GM19025 (cell line): Measurements from ENCODE around the gene SYT2.
A peak's percentile ranks its signal among the peaks of the same experiment; 100 is the strongest.
"Not testable (repeated sequence)": the region's sequence is repeated elsewhere in the genome, so short reads cannot be mapped to it uniquely, and the experiment has no call there.

Source experiments
- ATAC-seq: cut with Tn5 transposase; IDR thresholded peaks from one replicate; pipeline ENCODE4 v1.9.1; 2021; ENCODE audit warnings: mild to moderate bottlenecking, low read depth, moderate library complexity; ENCODE audit not compliant: unreplicated experiment

SYT2 gene

GRCh38 chr1:202627036-202627435 is 83.2 kb downstream of the SYT2 start:
- not testable (repeated sequence) for ATAC-seq

DNA sequence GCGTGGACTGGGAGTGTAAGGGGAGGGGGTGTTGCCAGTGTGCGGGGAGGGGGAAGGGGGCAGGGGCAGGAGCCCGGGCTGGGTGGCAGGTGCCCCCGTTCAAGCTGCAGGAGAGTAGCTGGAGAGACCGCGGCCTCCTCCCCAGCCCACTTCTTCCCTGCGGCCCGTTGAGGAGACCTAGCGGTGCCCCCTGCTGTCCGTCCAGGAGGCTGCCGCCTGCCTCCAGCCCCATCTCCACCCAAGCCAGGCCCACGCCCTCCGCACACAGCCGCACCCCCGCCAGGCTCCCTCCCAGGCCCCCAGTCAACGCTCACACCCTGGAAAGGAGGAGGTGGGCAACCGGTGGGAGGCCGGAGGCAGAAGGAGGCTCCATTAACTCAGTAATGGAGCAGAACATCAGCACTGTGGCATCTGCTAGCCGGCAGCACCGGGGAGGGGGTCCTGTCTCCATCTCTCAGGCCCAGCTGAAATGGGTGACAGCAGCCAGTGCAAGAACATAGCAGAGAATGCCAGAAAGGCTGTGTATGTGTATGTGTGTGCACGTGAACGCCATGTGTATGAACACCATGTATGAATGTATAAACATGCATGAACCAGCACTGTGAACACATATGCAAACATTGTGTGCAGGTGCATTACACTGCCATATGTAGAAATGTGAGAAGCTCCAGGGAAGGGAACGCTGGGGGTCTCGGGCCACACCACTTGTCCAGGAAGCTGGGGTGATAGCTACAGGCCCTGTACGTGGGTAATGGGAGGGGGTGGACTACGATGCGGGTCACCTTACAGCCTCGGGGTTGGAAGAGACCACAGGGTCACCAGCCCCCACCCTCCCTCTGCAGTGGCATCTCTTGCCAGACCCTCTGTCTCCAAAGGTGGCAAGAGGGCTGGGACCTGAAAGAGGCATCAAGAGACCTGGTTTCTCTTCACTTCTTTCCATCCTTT is 84.6 kb downstream of the SYT2 start:
- ATAC-seq = no peak

GRCh38 chr1:202624781-202625108 is 85.5 kb downstream of the SYT2 start:
- no peak for ATAC-seq

- no peak for ATAC-seq
Measured at GRCh38 chr1:202624088-202624780, 86.0 kb downstream of the SYT2 start.

DNA sequence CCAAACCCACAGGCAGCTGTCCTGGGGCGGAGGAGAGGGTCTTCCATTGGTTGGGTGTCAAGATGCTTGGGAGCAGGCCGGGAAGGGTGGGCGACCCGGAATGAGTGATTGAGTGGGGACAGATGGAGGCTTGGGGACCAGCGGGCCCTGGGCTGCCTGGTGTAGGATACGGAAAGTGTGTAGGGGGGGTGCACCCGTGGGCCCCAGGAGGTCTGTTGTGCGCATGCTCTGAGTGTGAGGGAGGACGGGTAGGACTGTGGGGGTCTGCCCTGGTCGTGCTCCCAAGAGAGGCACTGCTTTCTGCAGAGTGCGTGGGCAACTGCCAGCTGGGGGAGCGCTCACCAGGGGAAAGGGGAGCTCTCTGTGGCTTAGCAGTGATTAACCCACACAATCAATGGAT is 86.8 kb downstream of the SYT2 start:
- not testable (repeated sequence) for ATAC-seq

GRCh38 chr1:202623075-202623474 is 87.2 kb downstream of the SYT2 start:
- ATAC-seq = no peak

GRCh38 chr1:202622388-202622787 is 87.9 kb downstream of the SYT2 start:
- ATAC-seq = no peak

GRCh38 chr1:202621446-202621845 is 88.8 kb downstream of the SYT2 start:
- ATAC-seq = no peak

GRCh38 chr1:202620036-202620435 is 90.2 kb downstream of the SYT2 start:
- not testable (repeated sequence) for ATAC-seq

GRCh38 chr1:202619505-202619904 is 90.7 kb downstream of the SYT2 start:
- no peak for ATAC-seq

DNA sequence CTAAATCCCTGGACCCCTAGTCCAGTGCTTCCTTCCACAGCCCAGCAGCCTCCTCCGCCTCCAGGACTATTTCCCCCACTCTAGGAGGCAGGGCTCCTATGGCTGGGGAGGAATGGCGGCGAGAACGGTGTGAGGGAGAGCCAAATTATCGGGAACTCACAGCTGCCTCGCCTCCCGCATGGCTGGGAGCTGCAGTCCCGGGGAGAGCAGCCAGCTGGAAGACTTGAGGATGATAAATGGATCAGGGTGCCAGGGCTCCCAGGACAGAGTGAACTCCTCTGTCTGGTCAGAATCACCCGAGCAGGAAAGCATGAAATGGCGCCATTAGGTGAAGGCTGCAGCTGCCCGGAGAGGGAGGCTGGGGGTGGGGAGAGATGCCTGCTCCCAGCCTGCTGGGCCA is 91.2 kb downstream of the SYT2 start:
- not testable (repeated sequence) for ATAC-seq

GRCh38 chr1:202616355-202616915 is 93.8 kb downstream of the SYT2 start:
- ATAC-seq = peak; percentile 19

GRCh38 chr1:202615501-202616354 is 94.5 kb downstream of the SYT2 start:
- peak; percentile 56 for ATAC-seq

- not testable (repeated sequence) for ATAC-seq
Measured at GRCh38 chr1:202615208-202615500, 95.1 kb downstream of the SYT2 start.

- ATAC-seq = not testable (repeated sequence)
Measured at GRCh38 chr1:202614363-202615207, 95.7 kb downstream of the SYT2 start.

DNA sequence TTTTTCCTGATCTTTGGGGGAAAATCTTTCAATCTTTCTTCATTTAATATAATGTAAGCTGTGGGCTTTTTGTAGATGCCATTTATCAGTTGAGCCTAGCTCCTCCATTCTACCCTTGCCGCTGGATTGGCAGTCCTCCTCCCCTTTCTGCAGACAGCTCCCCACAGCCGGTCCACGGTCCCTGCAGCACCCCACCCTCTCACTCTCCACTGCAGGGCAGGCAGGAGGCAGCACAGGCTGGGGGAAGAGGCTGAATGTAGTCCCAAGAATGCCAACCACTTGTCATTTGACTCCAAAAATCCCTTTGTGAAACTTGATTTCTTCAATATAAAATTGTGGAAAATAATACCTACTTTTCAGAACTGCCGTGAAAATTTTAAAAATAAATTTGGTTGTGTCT is 96.7 kb downstream of the SYT2 start:
- ATAC-seq = no peak

DNA sequence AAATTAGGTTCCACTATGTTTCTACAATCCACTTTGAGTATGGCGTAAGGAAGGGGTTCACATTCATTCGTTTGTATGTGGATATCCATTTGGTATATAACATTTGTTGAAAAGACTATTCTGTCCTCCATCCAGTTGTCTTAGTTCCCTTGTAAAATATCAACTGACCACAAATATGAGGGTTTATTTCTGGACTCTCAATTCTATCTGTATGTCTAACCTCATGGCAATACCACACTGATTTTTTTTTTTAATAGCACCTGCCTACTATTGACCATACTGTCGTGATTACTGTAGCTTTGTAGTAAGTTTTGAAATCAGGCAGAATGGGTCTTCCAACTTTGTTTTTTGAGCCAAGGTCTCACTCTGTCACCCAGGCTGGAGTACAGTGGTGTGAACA is 98.2 kb downstream of the SYT2 start:
- ATAC-seq = not testable (repeated sequence)

- no peak for ATAC-seq
Measured at GRCh38 chr1:202605515-202605914, 104.7 kb downstream of the SYT2 start.

DNA sequence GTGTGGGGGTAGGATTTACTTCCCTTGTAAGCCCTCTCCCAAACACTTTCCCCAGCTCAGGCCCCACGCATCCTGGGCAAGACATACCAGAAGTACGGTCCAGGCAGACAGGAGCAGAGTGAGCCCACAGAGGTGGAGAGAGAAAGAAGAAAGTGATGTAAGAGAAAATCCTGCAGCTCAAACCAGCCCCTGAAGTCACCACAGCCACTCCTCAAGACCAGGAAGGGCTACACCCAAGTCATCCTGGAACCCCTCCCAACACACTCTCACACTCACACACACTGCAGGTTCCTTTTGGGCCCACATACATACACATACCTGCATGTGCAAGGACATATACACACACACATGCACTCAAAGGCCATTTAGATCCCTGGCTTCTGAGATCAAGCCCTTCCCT is 106.8 kb downstream of the SYT2 start:
- ATAC-seq = no peak
